Keratinocyte (primary cell): ENCODE results near the gene SIK3. TPM values are rescaled to one million over a fixed set of nuclear protein-coding genes. Genes with fewer than 3 reads are reported as not detected.

Experiments
- DNase-seq: peaks from one replicate; pipeline ENCODE4 v3.0.0-alpha.2; 2011; ENCODE audit warnings: low read depth, missing footprints, low spot score
- FAIRE-seq: peaks from 2 replicates; lab custom pipeline; 2011; peaks lifted over from hg19 to GRCh38; lab: Jason Lieb, UNC
- H2AFZ ChIP-seq: 2 replicates; pipeline ENCODE4 v1.6.0; 2012; ENCODE audit warnings: low read length, control low read depth, inconsistent platforms; ENCODE audit not compliant: control insufficient read depth
- H3K27ac ChIP-seq: 2 replicates; pipeline ENCODE4 v1.5.1; 2011; ENCODE audit warnings: low read length; ENCODE audit not compliant: control insufficient read depth, insufficient read depth
- H3K27me3 ChIP-seq: 3 replicates; pipeline ENCODE4 v1.6.0; 2011; ENCODE audit warnings: low read length; ENCODE audit not compliant: control insufficient read depth, insufficient read depth; ENCODE audit errors: extremely low read depth
- H3K36me3 ChIP-seq, 2 experiments: 2 replicates in 1 of 2; 3 replicates in 1 of 2; pipeline ENCODE4 v1.5.1; 2011; ENCODE audit warnings: low read length in 2 of 2, mild to moderate bottlenecking in 1 of 2; ENCODE audit not compliant: control insufficient read depth in 2 of 2, insufficient read depth in 2 of 2; ENCODE audit errors: extremely low read depth in 1 of 2
- H3K4me1 ChIP-seq: 3 replicates; pipeline ENCODE4 v1.5.1; 2011; ENCODE audit warnings: low read length; ENCODE audit not compliant: control insufficient read depth, insufficient read depth; ENCODE audit errors: extremely low read depth
- H3K4me2 ChIP-seq: 3 replicates; pipeline ENCODE4 v1.6.0; 2011; ENCODE audit warnings: low read depth, low read length; ENCODE audit not compliant: control insufficient read depth, insufficient read depth; ENCODE audit errors: extremely low read depth
- H3K4me3 ChIP-seq, 3 experiments: fragments of 200-600 bp in 1 of 3; sonication (generic) in 1 of 3; 2 replicates in 2 of 3; 3 replicates in 1 of 3; pipeline ENCODE4 v1.5.1; 2011 to 2016; ENCODE audit warnings: low read length in 3 of 3, mild to moderate bottlenecking in 3 of 3, control low read depth in 2 of 3, inconsistent platforms in 1 of 3, low read depth in 1 of 3, mixed read lengths in 1 of 3, mixed run types in 1 of 3, moderate library complexity in 1 of 3; ENCODE audit not compliant: control insufficient read depth in 2 of 3, insufficient read depth in 2 of 3; ENCODE audit errors: extremely low read depth in 1 of 3
- H3K79me2 ChIP-seq: 2 replicates; pipeline ENCODE4 v1.6.0; 2012; ENCODE audit warnings: low read length; ENCODE audit not compliant: control insufficient read depth, insufficient read depth
- H3K9ac ChIP-seq: 3 replicates; pipeline ENCODE4 v1.6.0; 2011; ENCODE audit warnings: low read length; ENCODE audit not compliant: control insufficient read depth, insufficient read depth; ENCODE audit errors: extremely low read depth
- H3K9me1 ChIP-seq: 3 replicates; pipeline ENCODE4 v1.6.0; 2011; ENCODE audit warnings: low read length; ENCODE audit not compliant: control insufficient read depth, insufficient read depth; ENCODE audit errors: extremely low read depth
- H3K9me3 ChIP-seq: 2 replicates; pipeline ENCODE4 v1.5.1; 2012; ENCODE audit warnings: low read depth, low read length; ENCODE audit not compliant: control insufficient read depth
- H4K20me1 ChIP-seq: 3 replicates; pipeline ENCODE4 v1.6.0; 2011; ENCODE audit warnings: low read length; ENCODE audit not compliant: control insufficient read depth, insufficient read depth; ENCODE audit errors: extremely low read depth
- EZH2 ChIP-seq: IDR thresholded peaks from one replicate; pipeline ENCODE4 v1.6.1; 2012; ENCODE audit warnings: inconsistent platforms, mild to moderate bottlenecking, low read length, moderate library complexity
- dilution Hi-C: fragments of 300-500 bp; cut with MboI; formaldehyde crosslinking; loops from one replicate; pipeline ENCODE4 v1.7.0; 2020; ENCODE audit warnings: low sequenced_read_pairs; ENCODE audit not compliant: extremely low pct_ligation_motif_present
- polyA plus RNA-seq, 5 experiments: library from polyadenylated mRNA; depleted of rRNA in 3 of 5; stranded (reverse) in 3 of 5; stranded (forward) in 1 of 5; unstranded in 1 of 5; fragments of >200 nt; gene quantifications; 1 replicate in 1 of 5; 2 replicates in 3 of 5; 3 replicates in 1 of 5; pipeline versions ENCODE4 v1.2.1 to v1.2.3, GENCODE V29; 2011 to 2012; ENCODE audit warnings: missing spikeins in 2 of 5, low read depth in 1 of 5, low replicate concordance in 1 of 5
- TF ChIP-seq, protein P1 (sequence below), 3 experiments: IDR thresholded peaks in 1 of 3; conservative IDR thresholded peaks in 1 of 3; optimal IDR thresholded peaks in 1 of 3; 2 replicates in 2 of 3; 3 replicates in 1 of 3; pipeline versions ENCODE3 to v1.5.1; 2011; ENCODE audit warnings: low read length in 3 of 3, mild to moderate bottlenecking in 3 of 3, moderate library complexity in 2 of 3, control low read depth in 1 of 3, inconsistent platforms in 1 of 3; ENCODE audit not compliant: insufficient read depth in 2 of 3; ENCODE audit errors: extremely low read depth in 1 of 3

SIK3 gene
- polyA plus RNA-seq, 1 donor (not counting 4 experiments of a cell fraction or from before 2014, with no cell fraction given), result 8.2 TPM

DNA sequence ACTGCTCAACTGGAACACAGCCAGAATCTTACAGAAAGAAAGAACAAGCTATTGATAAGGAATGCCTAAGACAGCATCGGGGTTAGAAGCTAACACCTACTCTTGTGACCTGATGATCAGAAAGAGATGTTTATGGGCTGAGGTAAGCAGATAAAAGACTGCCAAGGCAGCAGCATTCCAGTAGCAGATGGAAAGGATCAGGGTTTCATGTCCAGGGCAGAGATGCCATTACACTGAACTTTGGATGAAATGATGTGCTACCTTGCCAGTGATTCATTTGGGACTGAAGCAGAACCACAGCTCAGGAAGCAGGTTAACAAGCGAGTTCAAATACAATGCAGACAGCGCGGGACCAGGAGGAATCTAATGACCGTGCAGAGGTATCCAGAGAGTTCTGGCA, 233.7 kb downstream of the SIK3 start:
- FAIRE-seq, result no peak
- peaks cover 9 to 12% of the 10 kb centered on the region in 2 experiments for H3K36me3 ChIP-seq

DNA sequence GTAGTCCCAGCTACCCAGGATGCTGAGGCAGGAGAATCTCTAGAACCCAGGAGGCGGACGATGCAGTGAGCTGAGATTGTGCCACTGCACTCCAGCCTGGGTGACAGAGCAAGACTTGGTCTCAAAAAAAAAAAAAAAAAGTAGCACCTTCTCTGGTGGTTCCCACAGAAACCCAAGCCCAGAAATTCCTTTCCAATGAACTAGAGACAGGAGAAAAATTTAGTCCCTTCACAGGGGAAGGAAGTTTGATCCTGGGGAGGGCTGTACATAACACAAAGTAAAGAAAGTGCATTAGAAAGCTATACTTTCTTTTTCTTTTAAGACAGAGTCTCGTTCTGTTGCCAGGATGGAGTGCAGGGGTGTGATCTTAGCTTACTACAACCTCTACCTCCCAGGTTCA, 235.3 kb downstream of the SIK3 start:
- Histone ChIP-seq H3K4me2 (no peak overlapping the region), H3K4me1 (peaks cover 16% of the 10 kb centered on the region), H3K27me3 (no peaks in the 10 kb centered on the region), H3K4me3 (no peak overlapping the region), H3K9me1 (no peaks in the 10 kb centered on the region), H2AFZ (no peak overlapping the region), H3K79me2 (no peaks in the 10 kb centered on the region), H3K9me3 (no peaks in the 10 kb centered on the region), H3K36me3 (peaks cover 14 to 18% of the 10 kb centered on the region in 2 experiments), H3K27ac (peak overlapping the region; percentile 47), H3K9ac (no peak overlapping the region), H4K20me1 (no peaks in the 10 kb centered on the region)
- FAIRE-seq (no peak), DNase-seq (no peak)
- dilution Hi-C loops, result no loop called here
- TF ChIP-seq, protein P1, sequence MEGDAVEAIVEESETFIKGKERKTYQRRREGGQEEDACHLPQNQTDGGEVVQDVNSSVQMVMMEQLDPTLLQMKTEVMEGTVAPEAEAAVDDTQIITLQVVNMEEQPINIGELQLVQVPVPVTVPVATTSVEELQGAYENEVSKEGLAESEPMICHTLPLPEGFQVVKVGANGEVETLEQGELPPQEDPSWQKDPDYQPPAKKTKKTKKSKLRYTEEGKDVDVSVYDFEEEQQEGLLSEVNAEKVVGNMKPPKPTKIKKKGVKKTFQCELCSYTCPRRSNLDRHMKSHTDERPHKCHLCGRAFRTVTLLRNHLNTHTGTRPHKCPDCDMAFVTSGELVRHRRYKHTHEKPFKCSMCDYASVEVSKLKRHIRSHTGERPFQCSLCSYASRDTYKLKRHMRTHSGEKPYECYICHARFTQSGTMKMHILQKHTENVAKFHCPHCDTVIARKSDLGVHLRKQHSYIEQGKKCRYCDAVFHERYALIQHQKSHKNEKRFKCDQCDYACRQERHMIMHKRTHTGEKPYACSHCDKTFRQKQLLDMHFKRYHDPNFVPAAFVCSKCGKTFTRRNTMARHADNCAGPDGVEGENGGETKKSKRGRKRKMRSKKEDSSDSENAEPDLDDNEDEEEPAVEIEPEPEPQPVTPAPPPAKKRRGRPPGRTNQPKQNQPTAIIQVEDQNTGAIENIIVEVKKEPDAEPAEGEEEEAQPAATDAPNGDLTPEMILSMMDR (optimal IDR thresholded peaks at IDR 0.05 in 1 of 3, IDR thresholded peaks at IDR 0.05 in 1 of 3, conservative IDR thresholded peaks at IDR 0.05 in 1 of 3; ENCODE audit: extremely low read depth in 1 of 3, insufficient read depth in 2 of 3, low read length in 3 of 3), result no peak
- TF ChIP-seq EZH2, result no peak

More for the DNA sequence above, 233.7 kb downstream of the SIK3 start:
- Histone ChIP-seq H3K4me2 (no peak overlapping the region), H3K4me3 (no peak overlapping the region), H3K4me1 (peaks cover 16% of the 10 kb centered on the region), H3K9me1 (no peaks in the 10 kb centered on the region), H2AFZ (no peak overlapping the region), H4K20me1 (no peaks in the 10 kb centered on the region), H3K9me3 (no peaks in the 10 kb centered on the region), H3K27ac (no peak overlapping the region), H3K9ac (no peak overlapping the region), H3K27me3 (no peaks in the 10 kb centered on the region), H3K79me2 (no peaks in the 10 kb centered on the region)
- TF ChIP-seq, protein P1 (optimal IDR thresholded peaks at IDR 0.05 in 1 of 3, IDR thresholded peaks at IDR 0.05 in 1 of 3, conservative IDR thresholded peaks at IDR 0.05 in 1 of 3; ENCODE audit: extremely low read depth in 1 of 3, insufficient read depth in 2 of 3, low read length in 3 of 3), result no peak
- TF ChIP-seq EZH2, result no peak
- dilution Hi-C loops, result no loop called here
- no peak for DNase-seq
